Measurements from ENCODE around the gene ZCRB1. TPM values are rescaled to one million over a fixed set of nuclear protein-coding genes. Genes with fewer than 3 reads are reported as not detected.

The ZCRB1 gene
- total RNA-seq, 1 experiment from 2014 or later = 33.9 TPM

DNA sequence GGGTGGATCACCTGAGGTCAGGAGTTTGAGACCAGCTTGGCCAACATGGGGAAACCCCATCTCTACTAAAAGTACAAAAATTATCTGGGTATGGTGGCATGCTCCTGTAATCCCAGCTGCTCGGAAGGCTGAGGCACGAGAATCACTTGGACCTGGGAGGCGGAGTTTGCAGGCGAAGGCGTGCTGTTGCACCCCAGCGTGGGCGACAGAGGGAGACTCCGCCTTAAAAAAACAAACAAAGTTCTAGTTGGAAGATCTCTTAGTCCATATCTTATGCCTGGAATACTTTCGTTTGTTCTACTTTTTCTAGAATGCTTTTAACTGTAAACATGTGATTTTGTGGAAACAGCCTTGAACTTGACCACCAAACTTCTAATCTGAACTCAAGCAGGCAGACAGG lies 38.8 kb upstream of the ZCRB1 start:
- Histone ChIP-seq H3K9me2 (replicated peaks; ENCODE audit: low read length) (no peaks in the 10 kb centered on the region), H3K27ac (ENCODE audit: low read length) (no peak overlapping the region), H3K4me2 (ENCODE audit: low read length) (no peak overlapping the region), H3K4me3 (ENCODE audit: low read length) (no peak overlapping the region), H3F3A (ENCODE audit: low read length, unreplicated experiment) (no peaks in the 10 kb centered on the region), H4K20me1 (ENCODE audit: low read length) (no peaks in the 10 kb centered on the region), H3K9me3 (ENCODE audit: low read length) (no peaks in the 10 kb centered on the region), H3K79me2 (ENCODE audit: low read length) (peaks cover 4% of the 10 kb centered on the region; the same call in 1 of the 2 replicates), H3K9ac (ENCODE audit: low read length) (no peak overlapping the region), H2AFZ (ENCODE audit: low read length) (no peak overlapping the region), H3K36me3 (ENCODE audit: low read depth, low read length) (peaks cover 4% of the 10 kb centered on the region; the same call in 1 of the 2 replicates), H3K27me3 (ENCODE audit: low read length) (no peaks in the 10 kb centered on the region), H3K4me1 (ENCODE audit: insufficient read depth, low read length) (no peaks in the 10 kb centered on the region)
- DNase-seq (no peak), ATAC-seq (no peak)
- intact Hi-C loops (cut with micrococcal nuclease) = no loop called here
- CTCF ChIA-PET = no interaction called here
- POLR2A ChIA-PET (ENCODE audit: unreplicated experiment) = no interaction called here
- TF ChIP-seq EZH2 (IDR thresholded peaks at IDR 0.05; ENCODE audit: low read length, unreplicated experiment) = no peak
- TF ChIP-seq EZH2phosphoT487 (IDR thresholded peaks at IDR 0.05; ENCODE audit: borderline replicate concordance, low read length) = no peak
- BruUV-seq (replicated peaks) = no TSS peak

DNA sequence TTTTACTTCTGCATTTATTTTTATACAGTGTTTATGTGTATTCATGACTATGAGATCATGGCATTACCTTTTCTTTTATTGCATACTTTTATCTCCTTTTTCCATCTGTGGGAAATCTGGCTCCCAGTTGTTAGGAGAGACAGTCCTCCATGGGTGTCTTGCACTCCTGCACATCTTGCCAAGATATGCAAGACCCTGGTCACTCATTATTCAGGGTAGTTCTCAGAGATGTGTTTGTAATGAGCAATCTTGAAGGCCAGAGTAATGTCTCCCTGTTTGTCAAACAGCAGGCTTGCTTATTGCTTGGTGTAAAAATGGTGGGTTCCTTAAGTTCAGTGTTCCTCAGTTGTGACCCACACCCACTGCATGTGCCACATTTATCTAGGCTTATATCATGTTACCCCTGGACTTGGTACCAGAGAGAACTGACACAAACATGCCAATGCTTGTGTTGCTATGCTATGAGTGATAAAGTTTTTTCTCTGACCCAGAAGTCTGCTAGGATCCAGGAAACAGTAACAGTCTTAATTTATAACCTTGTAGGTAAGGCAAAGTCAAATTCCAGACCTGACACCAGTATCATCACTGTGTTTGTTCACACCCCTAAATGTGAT lies 36.9 kb upstream of the ZCRB1 start:
- Histone ChIP-seq H3K79me2 (ENCODE audit: low read length) (peaks cover 4% of the 10 kb centered on the region; the same call in 1 of the 2 replicates), H3F3A (ENCODE audit: low read length, unreplicated experiment) (no peaks in the 10 kb centered on the region), H3K4me1 (ENCODE audit: insufficient read depth, low read length) (no peaks in the 10 kb centered on the region), H4K20me1 (ENCODE audit: low read length) (no peaks in the 10 kb centered on the region), H2AFZ (ENCODE audit: low read length) (no peak overlapping the region), H3K9ac (ENCODE audit: low read length) (no peak overlapping the region), H3K9me2 (replicated peaks; ENCODE audit: low read length) (no peaks in the 10 kb centered on the region), H3K4me3 (ENCODE audit: low read length) (no peak overlapping the region), H3K27me3 (ENCODE audit: low read length) (no peaks in the 10 kb centered on the region), H3K36me3 (ENCODE audit: low read depth, low read length) (peaks cover 4% of the 10 kb centered on the region; the same call in 1 of the 2 replicates), H3K4me2 (ENCODE audit: low read length) (no peak overlapping the region), H3K27ac (ENCODE audit: low read length) (no peak overlapping the region), H3K9me3 (ENCODE audit: low read length) (no peaks in the 10 kb centered on the region)
- DNase-seq (no peak), ATAC-seq (no peak)
- BruUV-seq (replicated peaks) = no TSS peak
- ChIA-PET CTCF (no interaction called here), POLR2A (ENCODE audit: unreplicated experiment) (no interaction called here)
- intact Hi-C loops (cut with micrococcal nuclease) = no loop called here
- no peak for TF ChIP-seq EZH2phosphoT487 (IDR thresholded peaks at IDR 0.05; ENCODE audit: borderline replicate concordance, low read length)
- no peak for TF ChIP-seq EZH2 (IDR thresholded peaks at IDR 0.05; ENCODE audit: low read length, unreplicated experiment)
- TF ChIP-seq, protein P1, sequence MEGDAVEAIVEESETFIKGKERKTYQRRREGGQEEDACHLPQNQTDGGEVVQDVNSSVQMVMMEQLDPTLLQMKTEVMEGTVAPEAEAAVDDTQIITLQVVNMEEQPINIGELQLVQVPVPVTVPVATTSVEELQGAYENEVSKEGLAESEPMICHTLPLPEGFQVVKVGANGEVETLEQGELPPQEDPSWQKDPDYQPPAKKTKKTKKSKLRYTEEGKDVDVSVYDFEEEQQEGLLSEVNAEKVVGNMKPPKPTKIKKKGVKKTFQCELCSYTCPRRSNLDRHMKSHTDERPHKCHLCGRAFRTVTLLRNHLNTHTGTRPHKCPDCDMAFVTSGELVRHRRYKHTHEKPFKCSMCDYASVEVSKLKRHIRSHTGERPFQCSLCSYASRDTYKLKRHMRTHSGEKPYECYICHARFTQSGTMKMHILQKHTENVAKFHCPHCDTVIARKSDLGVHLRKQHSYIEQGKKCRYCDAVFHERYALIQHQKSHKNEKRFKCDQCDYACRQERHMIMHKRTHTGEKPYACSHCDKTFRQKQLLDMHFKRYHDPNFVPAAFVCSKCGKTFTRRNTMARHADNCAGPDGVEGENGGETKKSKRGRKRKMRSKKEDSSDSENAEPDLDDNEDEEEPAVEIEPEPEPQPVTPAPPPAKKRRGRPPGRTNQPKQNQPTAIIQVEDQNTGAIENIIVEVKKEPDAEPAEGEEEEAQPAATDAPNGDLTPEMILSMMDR (conservative IDR thresholded peaks at IDR 0.05; ENCODE audit: low read depth, low read length) = no peak

DNA sequence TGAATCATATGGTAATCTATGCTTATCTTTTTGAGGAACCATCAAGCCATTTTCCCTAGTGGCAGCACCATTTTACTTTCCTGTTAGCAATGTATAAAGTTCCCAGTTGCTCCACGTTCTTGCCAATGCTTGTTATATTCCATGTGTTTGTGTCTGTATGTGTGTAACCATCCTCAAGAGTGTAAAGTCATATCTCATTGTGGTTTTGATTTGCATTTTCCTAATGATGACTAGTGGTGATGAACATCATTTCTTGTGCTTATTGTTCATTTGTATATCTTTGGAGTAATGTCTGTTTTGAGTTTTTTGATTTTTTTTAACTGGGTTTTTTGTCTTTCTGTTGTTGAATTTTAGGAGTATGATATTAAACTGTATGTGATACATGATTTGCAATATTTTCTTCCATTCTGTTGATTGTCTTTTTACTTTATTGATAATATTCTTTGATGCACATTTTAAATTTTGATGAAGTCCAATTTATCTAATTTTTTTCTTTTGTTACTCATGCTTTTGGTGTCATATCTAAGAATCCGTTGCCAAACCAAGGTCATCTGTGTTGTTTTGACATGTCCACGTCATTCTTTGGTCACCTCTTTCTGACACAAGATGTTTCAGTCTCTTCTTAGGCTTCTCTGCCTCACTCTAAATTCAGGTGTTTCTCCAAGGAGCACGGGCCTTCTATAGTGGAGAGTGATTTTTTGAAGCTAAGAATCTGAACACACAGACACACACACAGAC lies 36.2 kb upstream of the ZCRB1 start:
- DNase-seq (no peak), ATAC-seq (no peak)
- no peak for TF ChIP-seq EZH2 (IDR thresholded peaks at IDR 0.05; ENCODE audit: low read length, unreplicated experiment)
- TF ChIP-seq EZH2phosphoT487 (IDR thresholded peaks at IDR 0.05; ENCODE audit: borderline replicate concordance, low read length) = no peak
- TF ChIP-seq, protein P1 (conservative IDR thresholded peaks at IDR 0.05; ENCODE audit: low read depth, low read length) = no peak
- H3K9me2 ChIP-seq (replicated peaks; ENCODE audit: low read length) = no peaks in the 10 kb centered on the region
- H3K27ac ChIP-seq (ENCODE audit: low read length) = no peak overlapping the region
- H4K20me1 ChIP-seq (ENCODE audit: low read length) = no peaks in the 10 kb centered on the region
- no TSS peak for BruUV-seq (replicated peaks)
- CTCF ChIA-PET = no interaction called here
- H3F3A ChIP-seq (ENCODE audit: low read length, unreplicated experiment) = no peaks in the 10 kb centered on the region
- intact Hi-C loops (cut with micrococcal nuclease) = no loop called here
- no peak overlapping the region for H2AFZ ChIP-seq (ENCODE audit: low read length)
- no peak overlapping the region for H3K4me3 ChIP-seq (ENCODE audit: low read length)
- POLR2A ChIA-PET (ENCODE audit: unreplicated experiment) = no interaction called here
- no peak overlapping the region for H3K9ac ChIP-seq (ENCODE audit: low read length)
- H3K27me3 ChIP-seq (ENCODE audit: low read length) = no peaks in the 10 kb centered on the region
- no peak overlapping the region for H3K4me2 ChIP-seq (ENCODE audit: low read length)
- no peaks in the 10 kb centered on the region for H3K9me3 ChIP-seq (ENCODE audit: low read length)
- no peaks in the 10 kb centered on the region for H3K4me1 ChIP-seq (ENCODE audit: insufficient read depth, low read length)
- H3K79me2 ChIP-seq (ENCODE audit: low read length) = peaks cover 4% of the 10 kb centered on the region; the same call in 1 of the 2 replicates
- peaks cover 4% of the 10 kb centered on the region; the same call in 1 of the 2 replicates for H3K36me3 ChIP-seq (ENCODE audit: low read depth, low read length)
